Stimulated activated naive CD4-positive, alpha-beta T cell treated with Interleukin-2 at 50 U/mL for 16 hours (primary cell): ENCODE measurements around the gene YIPF2.
"Not testable (repeated sequence)": the region's sequence is repeated elsewhere in the genome, so short reads cannot be mapped to it uniquely, and the experiment has no call there.

Source experiments
- DNase-seq: peaks from one replicate; lab custom pipeline; 2025; lab: John Stamatoyannopoulos, UW

YIPF2 gene

DNA sequence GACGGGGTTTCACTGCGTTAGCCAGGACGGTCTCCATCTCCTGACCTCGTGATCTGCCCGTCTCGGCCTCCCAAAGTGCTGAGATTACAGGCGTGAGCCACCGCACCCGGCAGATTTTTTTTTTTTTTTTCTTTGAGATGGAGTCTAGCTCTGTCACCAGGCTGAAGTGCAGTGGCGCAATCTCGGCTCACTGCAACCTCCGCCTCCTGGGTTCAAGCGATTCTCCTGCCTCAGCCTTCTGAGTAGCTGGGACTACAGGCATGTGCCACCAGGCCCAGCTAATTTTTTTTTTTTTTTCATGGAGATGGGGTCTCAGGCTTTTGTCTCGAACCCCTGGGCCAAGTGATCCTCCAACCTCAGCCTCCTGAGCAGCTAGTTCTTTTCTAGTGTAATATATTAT lies 13.2 kb upstream of the YIPF2 start:
- DNase-seq, result not testable (repeated sequence)

DNA sequence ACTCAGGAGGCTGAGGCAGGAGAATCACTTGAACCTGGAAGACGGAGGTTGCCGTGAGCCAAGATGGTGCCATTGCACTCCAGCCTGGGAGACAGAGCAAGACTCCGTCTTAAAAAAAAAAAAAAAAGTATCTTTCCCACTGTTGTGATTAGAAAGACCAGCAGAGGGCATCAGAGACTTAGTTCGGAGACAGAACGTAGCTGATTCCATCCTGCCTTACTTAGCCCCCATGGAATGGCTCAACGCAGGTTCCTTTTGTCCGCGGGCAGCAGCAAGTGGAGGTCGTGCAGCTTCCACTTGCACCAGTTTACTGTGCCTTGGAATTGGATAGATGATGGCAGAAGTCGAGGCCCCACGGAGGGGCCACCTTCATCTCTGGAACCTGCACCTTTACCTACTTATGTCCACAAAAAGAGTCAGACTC lies 8.2 kb upstream of the YIPF2 start:
- DNase-seq, result peak; percentile 10

DNA sequence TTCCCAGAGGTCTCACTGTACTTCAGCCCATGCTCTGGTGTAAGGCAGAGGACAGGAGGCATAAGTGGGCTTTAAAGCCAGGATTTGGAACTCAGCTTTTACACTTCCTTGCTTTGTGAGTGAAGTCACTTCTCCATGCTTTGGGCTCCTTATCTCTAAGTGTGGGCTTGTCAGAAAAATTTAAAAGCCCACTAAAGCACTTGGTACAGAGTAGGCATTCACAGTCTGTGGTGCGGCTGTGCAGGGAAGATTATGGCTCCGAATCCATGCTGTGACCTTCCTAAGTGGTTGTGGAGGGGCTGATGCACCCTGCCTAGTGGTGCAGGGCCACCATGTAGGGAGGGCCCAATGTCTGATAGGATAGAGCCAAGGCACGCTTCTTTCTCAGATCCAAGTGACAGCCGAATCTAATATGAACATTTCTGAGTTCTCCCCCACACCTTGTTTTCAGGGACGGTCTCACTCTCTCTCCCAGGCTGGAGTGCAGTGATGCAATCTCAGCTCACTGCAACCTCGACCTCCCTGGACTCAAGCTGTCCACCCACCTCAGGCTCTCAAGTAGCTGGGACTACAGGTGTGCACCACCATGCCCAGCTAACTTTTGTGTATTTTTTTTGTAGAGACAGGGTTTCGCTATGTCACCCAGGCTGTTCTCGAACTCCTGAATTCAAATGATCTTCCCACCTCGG lies 7.1 kb upstream of the YIPF2 start:
- no peak for DNase-seq

DNA sequence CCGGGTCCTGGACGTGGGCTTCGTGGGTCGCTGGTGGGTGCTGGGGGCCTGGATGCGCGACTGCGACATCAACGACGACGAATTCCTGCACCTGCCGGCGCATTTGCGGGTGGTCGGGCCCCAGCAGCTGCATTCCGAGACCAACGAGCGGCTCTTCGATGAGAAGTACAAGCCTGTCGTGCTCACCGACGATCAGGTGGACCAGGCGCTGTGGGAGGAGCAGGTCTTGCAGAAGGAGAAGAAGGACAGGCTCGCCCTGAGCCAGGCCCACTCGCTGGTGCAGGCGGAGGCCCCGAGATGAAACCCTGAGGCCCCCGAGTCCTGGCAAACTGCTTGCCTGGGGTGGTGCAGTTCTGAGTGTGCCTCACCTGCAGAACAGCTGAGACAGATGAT lies 959 bp upstream of the YIPF2 start:
- DNase-seq, result no peak

DNA sequence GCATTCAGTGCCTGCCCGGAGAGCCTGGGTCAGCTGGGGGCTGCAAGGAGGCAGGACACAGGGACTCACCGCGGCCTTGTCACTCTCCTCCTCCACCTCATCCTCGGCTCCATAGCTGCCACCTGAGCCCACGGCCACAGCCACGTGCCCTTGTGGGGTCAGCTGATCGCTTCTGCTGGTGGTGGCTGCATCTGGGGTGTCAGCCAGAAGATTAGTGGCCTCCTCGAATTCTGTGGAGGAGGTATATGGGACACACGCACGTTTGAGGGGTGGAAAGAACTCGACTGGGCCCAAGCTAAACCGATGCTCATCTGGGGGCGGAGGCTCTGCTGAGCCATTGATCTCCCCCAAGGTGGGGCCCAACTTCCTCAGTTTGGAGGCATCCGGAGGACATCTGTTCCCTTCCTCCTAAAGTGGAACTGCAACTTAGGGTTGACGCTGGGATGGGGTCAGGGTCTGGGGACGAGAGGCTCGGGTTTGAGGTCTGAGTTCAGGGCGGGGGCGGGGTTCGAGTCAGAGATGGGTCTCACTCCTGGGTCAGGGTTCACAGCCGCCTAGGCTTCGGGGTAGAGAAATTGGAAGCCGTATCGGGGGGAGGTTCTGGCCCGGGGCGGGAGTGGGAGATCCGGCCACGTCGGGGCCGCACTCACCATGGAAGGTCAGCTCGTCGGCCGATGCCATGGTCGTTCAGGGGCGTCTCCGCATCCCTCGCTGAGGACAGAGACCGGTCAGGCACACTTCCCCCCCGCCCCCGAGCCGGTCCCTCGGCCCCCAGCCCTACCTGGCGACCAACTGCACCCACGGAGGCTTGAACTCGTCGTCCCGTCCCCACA lies 493 bp downstream of the YIPF2 start:
- DNase-seq, result no peak

DNA sequence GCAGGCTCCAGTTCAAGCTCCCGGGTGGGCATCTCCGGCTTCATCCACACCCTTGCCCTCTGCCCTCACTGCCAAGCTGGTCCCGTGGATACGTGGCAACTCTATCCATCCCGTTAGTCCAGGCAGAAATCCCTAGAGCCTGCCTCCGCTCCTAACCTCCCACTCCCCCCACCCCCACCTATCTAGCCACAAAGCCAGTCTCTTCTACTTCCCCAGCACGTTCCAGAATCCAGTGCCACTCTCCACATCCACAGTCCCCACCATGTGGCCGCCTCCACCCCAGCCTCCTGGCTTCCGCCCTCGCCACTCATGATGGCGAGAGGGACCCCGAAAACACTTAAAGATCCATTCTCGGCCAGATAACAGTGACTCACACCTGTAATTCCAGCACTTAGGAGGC lies 3.8 kb downstream of the YIPF2 start:
- DNase-seq, result no peak

DNA sequence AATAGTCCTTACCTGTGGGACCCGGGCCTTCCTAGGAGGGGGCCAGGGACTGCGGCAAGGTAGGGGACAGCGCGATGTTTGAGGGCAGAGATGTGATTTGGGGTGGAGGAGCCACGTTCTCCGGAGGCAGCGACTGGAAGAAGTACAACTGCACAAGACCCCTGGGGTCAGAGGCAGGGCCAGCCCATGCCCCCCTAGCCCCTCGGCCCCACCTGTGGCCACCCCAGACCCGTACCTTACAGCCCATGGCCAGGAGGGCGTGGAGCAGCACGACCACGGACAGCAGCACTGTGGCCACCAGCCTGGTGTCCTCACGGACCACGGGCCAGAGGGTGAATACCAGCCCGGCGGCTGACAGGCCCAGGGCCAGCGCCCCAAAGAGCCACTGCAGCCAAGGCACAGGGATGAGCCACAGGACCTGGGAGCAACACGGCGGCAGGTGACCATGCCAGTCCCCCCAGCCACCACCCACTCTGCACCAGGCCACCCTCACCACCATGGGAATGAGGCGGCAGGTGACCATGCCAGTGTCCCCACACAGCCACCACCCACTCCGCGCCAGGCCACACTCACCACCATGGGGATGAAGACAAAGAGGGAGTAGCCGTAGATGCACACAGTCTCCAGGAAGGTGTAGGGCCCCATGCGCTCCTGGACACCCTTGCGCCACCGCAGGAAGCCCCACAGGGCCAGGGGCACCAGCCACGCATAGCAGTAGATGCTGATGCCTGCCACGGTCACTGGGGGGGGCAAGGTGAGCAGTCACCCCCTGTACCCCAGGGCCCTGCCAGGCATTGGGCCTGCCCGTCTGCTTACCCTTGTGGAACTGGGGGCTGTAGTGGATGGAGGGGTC lies 5.0 kb downstream of the YIPF2 start:
- no peak for DNase-seq

DNA sequence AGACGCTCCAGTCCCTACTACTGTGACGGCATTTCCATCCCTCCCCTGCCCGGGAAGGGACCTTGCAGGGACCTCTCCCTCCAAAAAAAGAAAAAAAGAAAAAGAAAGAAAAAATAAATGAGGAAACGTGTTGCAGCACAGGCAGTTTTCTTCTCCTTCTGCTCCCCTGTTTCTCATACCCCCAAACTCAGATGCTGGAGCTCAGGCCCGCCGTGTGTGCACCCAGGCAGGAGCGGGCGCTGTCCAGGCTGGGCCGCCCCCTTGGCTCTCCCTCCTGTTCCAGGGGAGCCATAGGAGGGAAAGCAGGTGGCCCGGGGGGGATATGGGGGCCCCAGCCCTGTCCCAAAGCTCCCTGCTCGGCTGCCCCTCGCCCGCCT lies 5.8 kb downstream of the YIPF2 start:
- no peak for DNase-seq

DNA sequence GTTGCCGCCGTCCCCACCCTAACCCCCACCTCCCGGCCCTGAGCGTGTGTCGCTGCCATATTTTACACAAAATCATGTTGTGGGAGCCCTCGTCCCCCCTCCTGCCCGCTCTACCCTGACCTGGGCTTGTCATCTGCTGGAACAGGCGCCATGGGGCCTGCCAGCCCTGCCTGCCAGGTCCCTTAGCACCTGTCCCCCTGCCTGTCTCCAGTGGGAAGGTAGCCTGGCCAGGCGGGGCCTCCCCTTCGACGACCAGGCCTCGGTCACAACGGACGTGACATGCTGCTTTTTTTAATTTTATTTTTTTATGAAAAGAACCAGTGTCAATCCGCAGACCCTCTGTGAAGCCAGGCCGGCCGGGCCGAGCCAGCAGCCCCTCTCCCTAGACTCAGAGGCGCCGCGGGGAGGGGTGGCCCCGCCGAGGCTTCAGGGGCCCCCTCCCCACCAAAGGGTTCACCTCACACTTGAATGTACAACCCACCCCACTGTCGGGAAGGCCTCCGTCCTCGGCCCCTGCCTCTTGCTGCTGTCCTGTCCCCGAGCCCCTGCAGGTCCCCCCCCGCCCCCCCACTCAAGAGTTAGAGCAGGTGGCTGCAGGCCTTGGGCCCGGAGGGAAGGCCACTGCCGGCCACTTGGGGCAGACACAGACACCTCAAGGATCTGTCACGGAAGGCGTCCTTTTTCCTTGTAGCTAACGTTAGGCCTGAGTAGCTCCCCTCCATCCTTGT lies 6.4 kb downstream of the YIPF2 start:
- DNase-seq, result no peak

DNA sequence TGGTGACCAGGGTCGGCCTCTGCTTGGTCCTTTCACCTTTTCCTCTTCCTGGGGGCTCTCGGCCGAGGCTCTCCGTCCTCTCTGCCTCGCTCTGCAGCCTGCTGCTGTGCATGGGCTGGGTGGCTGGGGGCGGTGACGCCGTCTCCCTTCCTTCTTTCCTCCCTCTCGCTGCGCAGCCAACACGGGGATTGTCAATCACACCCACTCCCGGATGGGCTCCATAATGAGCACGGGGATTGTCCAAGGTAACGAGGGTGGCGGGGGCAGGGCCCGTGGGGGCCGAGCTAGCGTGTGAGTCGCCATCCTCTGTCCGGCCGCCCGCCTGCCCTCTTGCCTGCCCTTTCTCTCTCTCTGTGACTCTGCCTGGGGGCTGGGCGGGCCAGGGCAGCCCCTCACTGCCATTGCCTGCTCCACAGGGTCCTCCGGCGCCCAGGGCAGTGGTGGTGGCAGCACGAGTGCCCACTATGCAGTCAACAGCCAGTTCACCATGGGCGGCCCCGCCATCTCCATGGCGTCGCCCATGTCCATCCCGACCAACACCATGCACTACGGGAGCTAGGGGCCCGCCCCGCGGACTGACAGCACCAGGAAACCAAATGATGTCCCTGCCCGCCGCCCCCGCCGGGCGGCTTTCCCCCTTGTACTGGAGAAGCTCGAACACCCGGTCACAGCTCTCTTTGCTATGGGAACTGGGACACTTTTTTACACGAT lies 7.1 kb downstream of the YIPF2 start:
- DNase-seq, result no peak

DNA sequence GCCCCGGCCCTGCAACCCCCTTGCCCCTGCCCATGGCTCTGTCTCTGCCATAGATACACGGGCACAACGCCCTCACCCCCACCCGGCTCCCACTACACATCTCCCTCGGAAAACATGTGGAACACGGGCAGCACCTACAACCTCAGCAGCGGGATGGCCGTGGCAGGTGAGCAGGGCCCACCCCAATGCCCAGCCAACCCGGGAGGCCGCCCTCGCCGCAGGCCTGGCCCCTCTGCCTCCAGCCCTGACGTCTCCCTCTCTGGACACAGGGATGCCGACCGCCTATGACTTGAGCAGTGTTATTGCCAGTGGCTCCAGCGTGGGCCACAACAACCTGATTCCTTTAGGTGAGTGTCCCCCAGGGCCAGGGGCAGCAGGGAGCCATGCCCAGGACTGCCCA lies 7.7 kb downstream of the YIPF2 start:
- DNase-seq, result no peak

DNA sequence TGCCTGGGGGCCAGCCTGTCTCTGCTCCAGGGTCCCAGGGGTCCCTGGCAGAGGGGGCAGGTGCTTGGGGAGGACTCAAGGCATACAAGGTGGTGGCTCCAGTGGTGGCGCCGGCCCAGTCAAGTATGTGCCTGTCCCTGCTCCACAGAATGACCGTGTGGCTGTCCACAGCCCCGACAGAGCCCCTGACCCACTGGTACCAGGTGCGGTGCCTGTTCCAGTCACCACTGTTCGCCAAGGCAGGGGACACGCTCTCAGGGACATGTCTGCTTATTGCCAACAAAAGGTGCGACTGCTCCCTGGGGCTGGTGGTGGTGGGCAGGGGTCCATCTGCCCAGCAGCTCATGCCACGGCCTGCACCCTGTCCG lies 8.2 kb downstream of the YIPF2 start:
- DNase-seq, result no peak

DNA sequence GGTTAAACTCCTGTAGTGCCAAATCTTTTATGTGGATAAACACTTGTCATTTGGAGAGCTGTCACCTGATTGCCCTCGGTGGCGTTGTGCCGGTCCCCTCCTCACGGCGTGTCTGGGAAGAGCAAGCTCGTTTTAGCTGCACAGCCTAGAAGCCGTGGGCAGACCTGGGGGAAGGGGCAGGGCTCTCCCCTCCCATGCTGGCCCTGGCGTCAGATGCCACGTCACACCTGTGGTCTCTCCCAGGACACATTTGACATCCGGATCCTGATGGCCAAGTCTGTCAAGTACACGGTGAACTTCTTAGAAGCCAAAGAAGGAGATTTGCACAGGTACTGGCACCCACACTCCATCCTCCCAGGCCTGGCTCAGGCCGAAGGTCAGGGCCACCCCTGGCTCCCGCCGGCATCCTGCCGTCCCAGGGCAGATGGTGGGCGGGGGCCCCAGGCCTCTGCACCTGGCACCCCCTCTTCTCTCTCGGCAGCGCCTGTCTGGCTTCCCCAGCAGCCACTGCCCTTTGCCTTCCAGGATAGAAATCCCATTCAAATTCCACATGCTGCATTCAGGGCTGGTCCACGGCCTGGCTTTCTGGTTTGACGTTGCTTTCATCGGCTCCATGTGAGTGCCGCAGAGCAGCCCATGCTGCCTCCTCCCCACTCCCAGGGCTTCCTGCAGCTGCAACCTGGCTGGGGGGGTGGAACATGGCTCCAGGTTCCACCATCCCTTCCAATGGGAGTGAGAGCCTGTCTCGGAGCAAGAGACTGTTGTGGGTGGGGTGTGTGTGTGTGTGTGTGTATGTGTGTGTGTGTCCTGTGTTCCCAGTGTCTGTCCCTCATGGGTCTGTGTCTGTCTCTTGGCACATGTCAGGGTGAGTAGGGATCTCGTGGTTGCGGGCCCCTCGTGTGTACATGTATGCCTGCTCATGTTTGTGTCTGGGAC lies 8.8 kb downstream of the YIPF2 start:
- DNase-seq, result no peak

DNA sequence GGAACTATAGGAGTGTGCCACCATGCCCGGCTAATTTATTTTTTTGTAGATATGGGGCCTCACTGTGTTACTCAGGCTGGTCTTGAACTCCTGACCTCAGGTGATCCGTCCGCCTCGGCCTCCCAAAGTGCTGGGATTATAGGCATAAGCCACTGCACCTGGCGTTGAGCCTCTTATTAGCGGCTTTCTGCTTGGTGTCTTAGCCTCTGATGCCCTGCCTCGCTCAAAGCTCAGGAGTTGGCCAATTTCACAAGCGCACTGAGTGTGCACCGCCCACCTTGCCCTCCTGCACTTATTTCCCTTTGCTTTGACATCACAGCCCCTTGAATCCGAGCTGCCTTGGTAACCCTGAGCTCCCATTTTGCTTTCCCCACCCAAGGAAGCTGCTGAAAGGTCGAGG lies 10.1 kb downstream of the YIPF2 start:
- DNase-seq, result no peak

DNA sequence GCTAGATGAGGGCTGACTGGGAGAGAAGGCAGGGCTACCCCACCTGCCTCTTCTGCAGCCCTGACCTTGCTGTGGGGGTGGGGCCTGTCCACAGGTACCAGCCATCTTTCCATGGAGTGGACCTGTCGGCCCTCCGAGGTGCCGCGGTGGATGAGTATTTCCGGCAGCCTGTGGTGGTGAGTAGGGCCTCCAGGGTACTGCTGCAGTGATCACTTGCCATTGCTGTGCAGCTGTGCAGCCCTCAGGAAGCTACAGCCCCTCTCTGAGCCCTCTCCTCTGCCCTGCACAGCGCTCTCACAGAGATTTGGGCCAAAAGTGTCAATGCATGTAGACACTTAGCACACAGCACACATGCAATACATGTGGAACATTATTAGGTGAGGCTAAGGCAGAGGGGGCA lies 11.8 kb downstream of the YIPF2 start:
- no peak for DNase-seq

DNA sequence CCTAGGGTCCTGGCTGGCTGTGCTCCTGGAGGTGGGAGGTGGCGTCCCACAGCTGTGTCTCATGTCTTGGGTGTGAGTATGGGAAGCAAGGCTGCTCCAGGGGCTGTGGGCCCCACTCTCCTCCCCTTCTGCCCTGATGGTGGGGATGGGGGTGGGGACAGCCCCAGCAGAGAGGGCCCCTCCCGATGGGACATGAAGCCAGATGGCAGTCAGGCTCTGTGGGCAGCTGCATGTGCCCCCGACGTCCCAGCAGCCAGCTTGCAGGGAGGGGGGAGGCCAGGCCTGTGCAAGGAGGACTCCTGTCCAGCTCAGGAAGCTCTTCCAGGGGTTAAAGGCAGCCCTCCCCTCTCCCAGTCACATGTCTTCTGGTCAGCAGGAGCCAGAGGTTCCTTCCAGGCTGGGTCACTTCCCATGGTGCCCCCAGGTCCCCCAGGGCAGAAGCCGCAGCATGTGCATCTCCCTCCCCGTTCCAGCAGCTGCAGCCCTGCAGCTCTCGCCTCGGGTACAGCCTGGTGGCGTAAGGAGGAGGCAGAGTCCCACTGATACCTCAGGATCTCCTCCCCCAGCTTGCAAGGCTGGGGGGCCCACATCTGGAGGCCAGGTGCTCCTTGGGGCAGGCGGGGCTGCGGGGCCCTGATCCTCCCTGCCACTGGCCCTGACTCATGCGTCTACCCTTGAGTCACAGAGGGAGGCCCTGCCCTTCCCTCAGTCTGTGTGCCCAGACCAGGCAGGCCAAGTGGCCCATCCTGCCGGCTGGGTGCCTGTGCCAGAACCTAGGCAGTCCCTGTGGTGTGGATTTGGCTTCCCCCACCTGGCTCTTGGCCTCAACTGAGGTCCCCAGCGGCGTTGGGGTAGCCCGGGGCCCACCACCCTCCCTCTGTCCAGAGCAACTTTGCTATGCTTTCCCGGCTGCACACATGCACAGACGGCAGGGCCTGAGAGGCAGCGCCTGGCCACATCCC lies 13.0 kb downstream of the YIPF2 start:
- no peak for DNase-seq

DNA sequence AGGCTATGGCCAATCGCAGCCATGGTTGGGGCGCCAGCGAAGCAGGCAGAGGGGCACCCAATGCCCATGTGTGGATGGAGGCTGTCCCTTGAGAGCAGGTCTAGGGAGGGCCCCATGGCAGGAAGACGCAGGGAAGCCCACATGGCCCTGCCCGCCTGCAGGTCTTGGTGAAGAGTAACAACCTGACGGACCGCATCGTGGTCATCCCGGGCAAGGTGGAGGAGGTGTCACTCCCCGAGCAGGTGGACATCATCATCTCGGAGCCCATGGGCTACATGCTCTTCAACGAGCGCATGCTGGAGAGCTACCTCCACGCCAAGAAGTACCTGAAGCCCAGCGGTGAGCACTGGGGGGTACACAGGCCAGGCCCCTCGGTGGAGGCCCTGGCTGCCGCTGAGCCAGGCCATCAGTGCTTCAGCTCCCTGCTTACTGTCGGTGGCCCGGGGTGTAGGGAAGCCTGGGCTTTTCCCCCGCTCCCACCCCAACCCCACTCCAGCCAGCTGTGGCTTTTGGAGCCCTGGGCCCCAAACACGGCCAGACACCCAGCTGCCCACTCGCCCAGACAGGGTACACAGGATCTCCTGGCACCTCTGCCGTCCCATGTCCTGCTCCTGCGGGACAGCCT lies 14.6 kb downstream of the YIPF2 start:
- DNase-seq, result no peak

DNA sequence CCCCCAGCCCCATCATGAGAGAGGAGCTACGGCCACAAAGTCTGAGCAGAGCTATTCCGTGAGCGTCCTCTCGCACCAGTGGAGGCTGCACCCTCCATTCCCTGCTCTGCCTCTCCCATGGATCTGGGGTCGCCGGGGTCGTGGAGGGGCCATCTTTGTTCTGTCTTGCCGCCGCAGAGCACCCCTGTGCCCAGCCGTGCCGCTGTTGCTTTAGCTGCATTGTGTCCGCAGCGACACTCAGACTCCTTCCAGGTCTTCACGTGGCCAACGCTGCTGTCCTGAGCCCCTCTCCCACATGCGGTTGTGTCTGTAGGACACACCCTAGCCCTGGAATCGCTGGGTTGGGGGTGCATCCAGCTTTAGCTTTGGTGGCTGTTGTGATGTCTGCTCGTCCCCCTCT lies 15.8 kb downstream of the YIPF2 start:
- DNase-seq, result no peak
